ENCODE results near the gene HMX1. TPM values are rescaled to one million over a fixed set of nuclear protein-coding genes. Genes with fewer than 3 reads are reported as not detected.

HMX1 gene
- total RNA-seq, 1 donor from 2014 or later = not detected

- intact Hi-C loops (cut with micrococcal nuclease) = no loop called here
- Histone ChIP-seq H3K27ac (replicated peaks) (no peak overlapping the region), H3K4me1 (no peaks in the 10 kb centered on the region), H3K27me3 (ENCODE audit: low read depth) (peaks cover 89% of the 10 kb centered on the region), H3K9me3 (replicated peaks) (no peaks in the 10 kb centered on the region), H3K36me3 (no peaks in the 10 kb centered on the region), H3K4me3 (no peak overlapping the region)
- no peak for TF ChIP-seq CTCF (IDR thresholded peaks at IDR 0.05; ENCODE audit: borderline replicate concordance)
- no peak for DNase-seq
These were observed 43.9 kb upstream of the HMX1 start for GRCh38 chr4:8915201-8916200.

- H3K27me3 ChIP-seq (ENCODE audit: low read depth) = peaks cover 89% of the 10 kb centered on the region
- intact Hi-C loops (cut with micrococcal nuclease) = no loop called here
- no peak overlapping the region for H3K27ac ChIP-seq (replicated peaks)
- no peak for DNase-seq
- no peaks in the 10 kb centered on the region for H3K9me3 ChIP-seq (replicated peaks)
- no peak for TF ChIP-seq CTCF (IDR thresholded peaks at IDR 0.05; ENCODE audit: borderline replicate concordance)
- no peaks in the 10 kb centered on the region for H3K36me3 ChIP-seq
- no peak overlapping the region for H3K4me3 ChIP-seq
- H3K4me1 ChIP-seq = no peaks in the 10 kb centered on the region
These were observed 43.0 kb upstream of the HMX1 start for GRCh38 chr4:8914461-8915171.

- DNase-seq = no peak
- Histone ChIP-seq H3K27me3 (ENCODE audit: low read depth) (peaks cover 88% of the 10 kb centered on the region), H3K4me1 (no peaks in the 10 kb centered on the region), H3K4me3 (no peak overlapping the region), H3K27ac (replicated peaks) (no peak overlapping the region), H3K9me3 (replicated peaks) (no peaks in the 10 kb centered on the region), H3K36me3 (no peaks in the 10 kb centered on the region)
- intact Hi-C loops (cut with micrococcal nuclease) = no loop called here
- TF ChIP-seq CTCF (IDR thresholded peaks at IDR 0.05; ENCODE audit: borderline replicate concordance) = no peak
These were observed 42.3 kb upstream of the HMX1 start for GRCh38 chr4:8913858-8914460.

- DNase-seq = no peak
- intact Hi-C loops (cut with micrococcal nuclease) = no loop called here
These were observed 41.6 kb upstream of the HMX1 start for GRCh38 chr4:8913121-8913857.

More at GRCh38 chr4:8913121-8913857, 41.6 kb upstream of the HMX1 start:
- Histone ChIP-seq H3K9me3 (replicated peaks) (no peaks in the 10 kb centered on the region), H3K4me1 (no peaks in the 10 kb centered on the region), H3K36me3 (no peaks in the 10 kb centered on the region), H3K4me3 (no peak overlapping the region), H3K27me3 (ENCODE audit: low read depth) (peaks cover 90% of the 10 kb centered on the region), H3K27ac (replicated peaks) (no peak overlapping the region)
- TF ChIP-seq CTCF (IDR thresholded peaks at IDR 0.05; ENCODE audit: borderline replicate concordance) = no peak
